SH-SY5Y (cell line): ENCODE results near the gene GRIP1.

Experiments used
- GATA2 ChIP-seq: IDR thresholded peaks from 2 replicates; pipeline ENCODE4 v1.6.1; 2011; ENCODE audit warnings: mild to moderate bottlenecking, low read depth, low read length
- GATA3 ChIP-seq: IDR thresholded peaks from 2 replicates; pipeline ENCODE4 v1.6.1; 2011; ENCODE audit warnings: low read depth, mild to moderate bottlenecking, low read length, moderate library complexity

DNA sequence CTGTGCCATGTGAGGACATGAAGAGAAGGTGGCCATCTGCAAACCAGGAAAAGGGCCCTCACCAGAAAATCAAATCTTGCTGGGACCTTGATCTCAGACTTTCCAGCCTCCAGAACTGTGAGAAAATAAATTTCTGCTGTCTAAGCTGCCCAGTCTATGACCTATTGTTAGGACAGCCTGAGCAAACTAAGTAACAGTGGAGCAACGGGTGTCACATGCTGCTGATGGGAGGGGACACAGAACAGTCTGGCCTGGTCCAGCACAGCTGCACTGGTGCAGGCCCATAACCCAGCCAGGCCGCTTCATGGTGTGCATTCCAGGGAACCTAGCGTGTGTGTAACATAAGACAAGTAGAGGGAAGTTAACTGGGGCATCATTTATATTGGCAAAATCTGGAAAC is 42.1 kb downstream of the GRIP1 start:
- TF ChIP-seq GATA3 (no peak), GATA2 (no peak)
